ENCODE data around the gene RBM39.
"Not testable (repeated sequence)": the region's sequence is repeated elsewhere in the genome, so short reads cannot be mapped to it uniquely, and the experiment has no call there.

- TF ChIP-seq CTCF, EP300 (IDR thresholded peaks at IDR 0.05): not testable (repeated sequence)
Observed at GRCh38 chr20:35783811-35784210, 41.8 kb upstream of the RBM39 start.

Measured in tibial nerve (tissue), 4 donors.